Natural killer cell (primary cell): ENCODE measurements around the gene FBXO47. TPM values are rescaled to one million over a fixed set of nuclear protein-coding genes. Genes with fewer than 3 reads are reported as not detected.
A peak's percentile ranks its signal among the peaks of the same experiment; 100 is the strongest.

Source experiments
- ATAC-seq, 3 donors: fragments of 150-1000 bp in 2 of 3; fragments of 200-7000 bp in 1 of 3; cut with Tn5 transposase; 1 replicate in 1 of 3; 2 replicates in 2 of 3; pipeline ENCODE4 v1.10.0; 2021; ENCODE audit warnings: mild to moderate bottlenecking in 2 of 3, moderate library complexity in 2 of 3
- DNase-seq, 2 donors: peaks; one replicate each; pipeline versions ENCODE4 v3.0.0 to v3.0.0-alpha.2; 2013 to 2021; ENCODE audit warnings: mixed read lengths in 1 of 2
- H3K27ac ChIP-seq: one replicate; pipeline ENCODE4 v1.5.1; 2013; ENCODE audit warnings: mild to moderate bottlenecking, low read length
- H3K27me3 ChIP-seq: one replicate; pipeline ENCODE4 v1.6.1; 2013; ENCODE audit warnings: low read length; ENCODE audit not compliant: control insufficient read depth, insufficient read depth
- H3K36me3 ChIP-seq: one replicate; pipeline ENCODE4 v1.6.1; 2013; ENCODE audit warnings: low read length; ENCODE audit not compliant: control insufficient read depth, insufficient read depth
- H3K4me1 ChIP-seq: one replicate; pipeline ENCODE4 v1.6.1; 2013; ENCODE audit warnings: low read length; ENCODE audit not compliant: control insufficient read depth, insufficient read depth
- H3K4me3 ChIP-seq: one replicate; pipeline ENCODE4 v1.5.1; 2013; ENCODE audit warnings: low read length
- H3K9me3 ChIP-seq: one replicate; pipeline ENCODE4 v1.6.1; 2013; ENCODE audit warnings: low read length; ENCODE audit not compliant: control insufficient read depth, insufficient read depth
- H3K27ac Mint-ChIP-seq, 2 donors: one replicate each; pipeline ENCODE4 v1.8.0; 2022; ENCODE audit warnings: mild to moderate bottlenecking in 2 of 2, mixed read lengths in 2 of 2, moderate library complexity in 1 of 2
- H3K27me3 Mint-ChIP-seq, 2 donors: one replicate each; pipeline ENCODE4 v1.8.0; 2022; ENCODE audit warnings: low read depth in 2 of 2, mixed read lengths in 2 of 2
- H3K36me3 Mint-ChIP-seq: one replicate; pipeline ENCODE4 v1.8.0; 2022; ENCODE audit warnings: mixed read lengths
- H3K4me1 Mint-ChIP-seq, 2 donors: one replicate each; pipeline ENCODE4 v1.8.0; 2022; ENCODE audit warnings: mixed read lengths in 2 of 2
- H3K4me3 Mint-ChIP-seq: one replicate; pipeline ENCODE4 v1.8.0; 2022; ENCODE audit warnings: mild to moderate bottlenecking, moderate library complexity, mixed read lengths
- H3K9me3 Mint-ChIP-seq, 2 donors: one replicate each; pipeline ENCODE4 v1.8.0; 2022; ENCODE audit warnings: mixed read lengths in 2 of 2
- WGBS: methylation state at CpG from one replicate; pipeline ENCODE4 v1.1.7; 2013; ENCODE audit warnings: missing lambda C conversion rate; ENCODE audit not compliant: insufficient coverage; 5-methylcytosine and 5-hydroxymethylcytosine counted together
- intact Hi-C: fragments of 100-400 bp; cut with micrococcal nuclease; formaldehyde crosslinking; loops from one replicate; pipeline ENCODE4 v1.14.2; 2022
- total RNA-seq, 4 donors: library from RNA; stranded (reverse); fragments of 120-200 nt in 1 of 4; gene quantifications; one replicate each; pipeline versions ENCODE4 v1.2.3 to v1.2.4, GENCODE V29; 2013 to 2022
- TF ChIP-seq, protein P1 (sequence below): fragments of 200-600 bp; IDR thresholded peaks from one replicate; pipeline ENCODE4 v1.8.0; 2022; ENCODE audit warnings: antibody characterized with exemption

The FBXO47 gene
- total RNA-seq, 3 donors from 2014 or later (not counting 1 experiment from before 2014, with no cell fraction given): not detected

DNA sequence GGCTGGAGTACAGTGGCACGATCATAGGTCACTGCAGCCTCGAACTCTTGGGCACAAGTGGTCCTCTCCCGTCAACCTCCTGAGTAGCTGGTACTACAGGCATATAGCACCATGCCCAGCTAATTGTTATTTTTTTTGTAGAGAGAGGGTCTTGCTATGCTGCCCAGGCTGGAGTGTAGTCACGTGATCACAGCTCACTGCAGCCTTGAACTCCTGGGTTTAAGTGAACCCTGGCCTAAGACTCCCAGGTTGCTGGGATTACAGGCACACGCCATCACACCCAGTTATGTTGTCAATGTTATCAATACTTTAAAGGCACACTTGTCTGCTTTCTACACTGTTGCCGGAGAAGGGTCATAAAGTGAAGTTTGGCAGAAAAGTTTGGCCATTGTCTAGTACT, 63.8 kb downstream of the FBXO47 start:
- Histone ChIP-seq H3K9me3 (no peaks in the 10 kb centered on the region), H3K4me3 (no peak overlapping the region), H3K27me3 (no peaks in the 10 kb centered on the region), H3K27ac (peak overlapping the region; percentile 48), H3K36me3 (peaks cover 26% of the 10 kb centered on the region), H3K4me1 (peaks cover 81% of the 10 kb centered on the region)
- H3K27me3 Mint-ChIP-seq: no peaks in the 10 kb centered on the region
- DNase-seq (no peak), ATAC-seq (no peak)
- TF ChIP-seq, protein P1, sequence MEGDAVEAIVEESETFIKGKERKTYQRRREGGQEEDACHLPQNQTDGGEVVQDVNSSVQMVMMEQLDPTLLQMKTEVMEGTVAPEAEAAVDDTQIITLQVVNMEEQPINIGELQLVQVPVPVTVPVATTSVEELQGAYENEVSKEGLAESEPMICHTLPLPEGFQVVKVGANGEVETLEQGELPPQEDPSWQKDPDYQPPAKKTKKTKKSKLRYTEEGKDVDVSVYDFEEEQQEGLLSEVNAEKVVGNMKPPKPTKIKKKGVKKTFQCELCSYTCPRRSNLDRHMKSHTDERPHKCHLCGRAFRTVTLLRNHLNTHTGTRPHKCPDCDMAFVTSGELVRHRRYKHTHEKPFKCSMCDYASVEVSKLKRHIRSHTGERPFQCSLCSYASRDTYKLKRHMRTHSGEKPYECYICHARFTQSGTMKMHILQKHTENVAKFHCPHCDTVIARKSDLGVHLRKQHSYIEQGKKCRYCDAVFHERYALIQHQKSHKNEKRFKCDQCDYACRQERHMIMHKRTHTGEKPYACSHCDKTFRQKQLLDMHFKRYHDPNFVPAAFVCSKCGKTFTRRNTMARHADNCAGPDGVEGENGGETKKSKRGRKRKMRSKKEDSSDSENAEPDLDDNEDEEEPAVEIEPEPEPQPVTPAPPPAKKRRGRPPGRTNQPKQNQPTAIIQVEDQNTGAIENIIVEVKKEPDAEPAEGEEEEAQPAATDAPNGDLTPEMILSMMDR: no peak
- intact Hi-C loops: loop anchor here (5.0 kb wide), 1 partner anchor 249 kb away; the partner anchor contains the start of gene PLXDC1
- H3K36me3 Mint-ChIP-seq: no peaks in the 10 kb centered on the region
- H3K4me1 Mint-ChIP-seq: peaks cover 52 to 69% of the 10 kb centered on the region in 2 donors
- H3K27ac Mint-ChIP-seq: peak overlapping the region; percentile 75 to 95
- 100% methylated on average over 6 of the region's 6 CpGs for WGBS
- no peaks in the 10 kb centered on the region for H3K9me3 Mint-ChIP-seq
- H3K4me3 Mint-ChIP-seq: no peak overlapping the region

DNA sequence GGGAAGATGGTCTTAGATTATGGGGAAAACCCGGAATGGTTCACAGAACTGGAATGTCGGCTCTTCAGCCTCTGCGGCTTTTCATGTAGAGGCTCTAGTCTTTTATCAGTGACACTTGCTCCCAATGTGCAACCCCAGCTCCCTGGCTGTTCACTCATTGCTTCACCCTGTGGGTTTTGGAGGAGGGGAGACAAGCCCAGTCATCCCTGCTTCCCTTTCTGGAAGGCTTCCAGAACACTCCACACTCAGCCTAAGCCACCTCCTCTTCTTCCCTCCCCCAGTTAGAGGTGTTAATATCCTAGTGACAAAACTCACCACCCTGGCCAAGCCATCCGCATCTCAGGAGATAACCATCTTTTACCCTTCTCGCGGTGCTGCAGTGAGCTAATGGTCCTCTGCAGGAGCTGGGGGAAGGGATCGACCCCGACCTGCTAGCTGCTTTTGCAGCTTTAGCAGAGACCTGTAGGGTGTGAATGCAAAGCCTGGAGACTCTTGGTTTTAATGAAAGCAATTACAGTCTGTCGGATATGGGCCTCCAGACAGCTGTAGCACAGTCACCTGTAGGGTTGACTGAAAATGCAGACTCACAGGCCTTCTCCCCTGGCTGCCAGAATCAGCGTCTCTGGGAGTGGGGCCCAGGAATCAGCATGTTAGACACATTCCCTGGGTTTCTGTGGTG, 66.1 kb downstream of the FBXO47 start:
- intact Hi-C loops: loop anchor here (1.0 to 5.0 kb wide), 3 partner anchors 12 to 251 kb away; partner anchors contain the start of gene PLXDC1
- DNase-seq: peak; percentile 62 to 79

DNA sequence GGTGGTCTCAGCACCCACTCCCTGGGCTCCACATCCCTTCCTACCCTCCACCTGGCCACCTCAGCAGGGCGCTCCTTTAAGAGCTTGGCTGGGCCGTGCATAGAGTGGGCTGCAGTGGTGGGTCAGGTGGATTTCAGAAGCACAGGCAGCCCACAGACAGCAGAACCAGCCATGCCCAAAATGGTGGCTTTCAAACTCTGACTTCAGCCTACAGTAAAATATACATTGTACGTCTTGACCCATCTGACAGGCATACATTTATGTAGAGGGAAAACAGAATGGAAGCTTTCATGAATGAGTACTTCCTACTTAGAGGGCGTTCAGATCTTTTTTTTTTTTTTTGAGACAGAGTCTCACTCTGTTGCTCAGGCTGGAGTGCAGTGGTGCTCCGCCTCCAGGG, 67.8 kb downstream of the FBXO47 start:
- no peaks in the 10 kb centered on the region for H3K9me3 ChIP-seq
- H3K27me3 Mint-ChIP-seq: no peaks in the 10 kb centered on the region
- peak overlapping the region; percentile 95 for H3K27ac Mint-ChIP-seq
- intact Hi-C loops: loop anchor here (2.0 kb wide), 1 partner anchor 31 kb away; no protein-coding TSS in a partner anchor
- peak overlapping the region; percentile 14 for H3K4me3 ChIP-seq
- peaks cover 92% of the 10 kb centered on the region for H3K4me1 ChIP-seq
- peak overlapping the region; percentile 93 for H3K27ac ChIP-seq
- ATAC-seq (no peak), DNase-seq (peak in 1 of 2 donors; percentile 29)
- H3K36me3 Mint-ChIP-seq: no peaks in the 10 kb centered on the region
- peak overlapping the region; percentile 87 for H3K4me3 Mint-ChIP-seq
- H3K36me3 ChIP-seq: peaks cover 39% of the 10 kb centered on the region
- WGBS: 19% methylated on average over 5 of the region's 5 CpGs
- TF ChIP-seq, protein P1: no peak
- no peaks in the 10 kb centered on the region for H3K9me3 Mint-ChIP-seq
- no peaks in the 10 kb centered on the region for H3K27me3 ChIP-seq
- peaks cover 56 to 68% of the 10 kb centered on the region in 2 donors for H3K4me1 Mint-ChIP-seq

More for the DNA sequence above, 66.1 kb downstream of the FBXO47 start:
- H3K4me3 ChIP-seq: no peak overlapping the region
- no peaks in the 10 kb centered on the region for H3K9me3 ChIP-seq
- peak; percentile 49 to 76 (median 62) for ATAC-seq
- peaks cover 49 to 69% of the 10 kb centered on the region in 2 donors for H3K4me1 Mint-ChIP-seq
- peak overlapping the region; percentile 78 for H3K4me3 Mint-ChIP-seq
- peaks cover 36% of the 10 kb centered on the region for H3K36me3 ChIP-seq
- 31% methylated on average over 10 of the region's 10 CpGs for WGBS
- TF ChIP-seq, protein P1: no peak
- H3K9me3 Mint-ChIP-seq: no peaks in the 10 kb centered on the region
- peaks cover 81% of the 10 kb centered on the region for H3K4me1 ChIP-seq
- no peaks in the 10 kb centered on the region for H3K27me3 ChIP-seq
- no peaks in the 10 kb centered on the region for H3K36me3 Mint-ChIP-seq
- H3K27me3 Mint-ChIP-seq: no peaks in the 10 kb centered on the region
- H3K27ac ChIP-seq: peak overlapping the region; percentile 60
- peak overlapping the region; percentile 92 to 95 for H3K27ac Mint-ChIP-seq
